Activated CD4-positive, alpha-beta T cell treated with anti-CD3 and anti-CD28 coated beads for 36 hours (primary cell): Measurements from ENCODE around the gene PRKACB. TPM values are rescaled to one million over a fixed set of nuclear protein-coding genes. Genes with fewer than 3 reads are reported as not detected.

Experiments
- ATAC-seq: fragments of 200-7000 bp; cut with Tn5 transposase; one replicate; pipeline ENCODE4 v1.10.0; 2021; ENCODE audit warnings: mild to moderate bottlenecking, moderate library complexity
- CTCF ChIA-PET: fragments of 350-600 bp; sonication (Branson Sonifier 250); formaldehyde crosslinking; loops from one replicate; lab custom pipeline; 2021; ENCODE audit warnings: antibody characterized with exemption; lab: Charles Lee
- POLR2A ChIA-PET: fragments of 350-600 bp; sonication (Branson Sonifier 250); formaldehyde crosslinking; loops from one replicate; lab custom pipeline; 2021; ENCODE audit warnings: antibody characterized with exemption, inconsistent platforms; lab: Charles Lee
- DNase-seq: peaks from one replicate; pipeline ENCODE4 v3.0.0-alpha.2; 2020
- H3K27ac Mint-ChIP-seq: one replicate; pipeline ENCODE4 v1.8.0; 2021; ENCODE audit warnings: mixed read lengths
- H3K27me3 Mint-ChIP-seq: one replicate; pipeline ENCODE4 v1.8.0; 2021; ENCODE audit warnings: mixed read lengths
- H3K36me3 Mint-ChIP-seq: one replicate; pipeline ENCODE4 v1.8.0; 2021; ENCODE audit warnings: low read depth, mixed read lengths
- H3K4me1 Mint-ChIP-seq: one replicate; pipeline ENCODE4 v1.8.0; 2021; ENCODE audit warnings: mixed read lengths
- H3K4me3 Mint-ChIP-seq: one replicate; pipeline ENCODE4 v1.8.0; 2021; ENCODE audit warnings: mild to moderate bottlenecking, moderate library complexity, mixed read lengths
- H3K9me3 Mint-ChIP-seq: one replicate; pipeline ENCODE4 v1.8.0; 2021; ENCODE audit warnings: low read depth, mixed read lengths
- intact Hi-C, 2 experiments: fragments of 100-400 bp; cut with DNase I in 1 of 2; cut with micrococcal nuclease in 1 of 2; formaldehyde crosslinking; loops; one replicate each; pipeline versions ENCODE4 v1.14.2 to v1.15.1; 2022 to 2024; cut with DNase I, micrococcal nuclease
- total RNA-seq, 2 experiments: library from RNA; stranded (reverse); gene quantifications; one replicate each; pipeline ENCODE4 v1.2.3, GENCODE V29; 2021

PRKACB gene
- total RNA-seq, 2 experiments from 2014 or later: 22.2 to 25.5 TPM

DNA sequence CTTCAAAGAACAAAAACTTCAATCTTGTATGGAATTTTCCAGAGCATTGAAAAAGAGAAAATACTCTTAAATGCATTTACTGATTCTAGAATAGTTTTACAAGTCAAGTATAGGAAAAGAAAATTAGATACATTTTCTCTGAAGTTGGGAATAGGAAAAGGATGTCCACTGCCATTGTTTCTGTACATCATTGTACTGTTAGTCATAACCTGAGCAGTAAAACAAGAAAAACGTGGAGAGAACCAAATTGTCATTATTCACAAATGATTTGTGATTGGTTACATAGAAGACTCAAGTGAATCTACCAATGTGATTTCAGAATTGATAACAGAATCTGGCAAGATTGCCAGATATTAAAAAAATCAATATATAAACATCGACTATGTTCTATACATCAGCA is 27.4 kb downstream of the PRKACB start:
- no peaks in the 10 kb centered on the region for H3K27me3 Mint-ChIP-seq
- POLR2A ChIA-PET: no interaction called here
- H3K9me3 Mint-ChIP-seq: no peaks in the 10 kb centered on the region
- peaks cover 65% of the 10 kb centered on the region for H3K4me1 Mint-ChIP-seq
- H3K27ac Mint-ChIP-seq: no peak overlapping the region
- intact Hi-C loops: no loop called here
- CTCF ChIA-PET: no interaction called here
- no peak for ATAC-seq
- H3K36me3 Mint-ChIP-seq: no peaks in the 10 kb centered on the region
- no peak overlapping the region for H3K4me3 Mint-ChIP-seq
- DNase-seq: no peak

DNA sequence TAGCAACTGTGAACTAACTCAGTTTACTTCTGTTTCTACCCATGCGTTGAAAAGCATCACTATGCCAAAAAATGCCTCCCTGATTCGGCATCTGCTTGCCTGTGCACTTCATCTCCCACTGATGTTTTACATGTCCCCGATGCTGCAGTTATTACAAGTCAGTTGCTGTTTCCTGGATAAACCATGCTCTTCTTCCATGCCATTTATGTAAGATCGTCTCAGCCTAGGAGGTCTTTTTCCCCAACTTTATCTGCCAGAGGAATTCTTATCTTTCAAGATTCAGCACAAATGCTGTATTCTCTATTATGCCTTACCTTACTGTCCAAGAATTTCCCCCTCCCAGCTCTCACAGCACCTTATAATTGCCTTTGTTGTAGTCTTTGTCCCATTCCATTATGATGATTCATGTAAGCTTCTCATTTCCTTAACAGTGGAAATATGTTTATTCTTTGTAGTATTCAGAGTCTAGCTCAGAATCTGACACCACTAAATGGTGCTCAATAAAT is 30.0 kb downstream of the PRKACB start:
- no peaks in the 10 kb centered on the region for H3K27me3 Mint-ChIP-seq
- intact Hi-C loops: no loop called here
- H3K4me3 Mint-ChIP-seq: no peak overlapping the region
- H3K9me3 Mint-ChIP-seq: no peaks in the 10 kb centered on the region
- DNase-seq (no peak), ATAC-seq (no peak)
- POLR2A ChIA-PET: no interaction called here
- no peaks in the 10 kb centered on the region for H3K36me3 Mint-ChIP-seq
- peaks cover 49% of the 10 kb centered on the region for H3K4me1 Mint-ChIP-seq
- H3K27ac Mint-ChIP-seq: no peak overlapping the region
- CTCF ChIA-PET: interaction anchor here (0.7 to 1.1 kb wide), 2 partner anchors 33 to 749 kb away, joined by 3 read pairs; no protein-coding TSS in a partner anchor

DNA sequence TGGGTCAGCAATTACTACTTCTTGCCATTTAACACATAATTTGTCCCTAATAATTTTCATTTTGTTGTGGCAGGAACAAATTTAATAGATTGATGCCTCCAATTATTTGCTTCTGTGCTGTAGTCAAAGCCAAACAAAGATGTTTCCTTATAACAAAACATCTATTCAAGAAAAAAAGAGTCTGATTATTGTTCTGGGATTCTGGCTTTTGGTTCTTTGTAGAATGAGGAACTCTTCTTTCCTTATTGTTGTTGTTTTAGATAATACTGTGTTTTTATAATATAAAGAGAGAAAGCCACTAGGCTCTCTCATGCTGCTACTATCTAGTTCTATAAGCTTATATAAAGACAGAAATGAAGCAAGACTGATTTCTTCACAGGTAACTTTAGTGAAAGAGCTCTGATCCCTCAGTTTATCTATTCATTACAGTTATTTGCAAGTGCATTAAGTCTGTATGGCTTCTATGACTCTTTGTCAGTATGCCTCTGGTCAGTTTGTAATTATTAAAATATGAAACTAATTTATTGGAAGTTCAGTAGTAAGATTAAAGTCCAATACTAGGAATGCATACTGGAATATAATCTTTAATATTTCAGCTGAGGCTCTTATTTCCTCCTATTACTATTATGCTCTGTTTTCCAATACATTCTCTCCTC is 37.4 kb downstream of the PRKACB start:
- peaks cover 18% of the 10 kb centered on the region for H3K36me3 Mint-ChIP-seq
- no peak overlapping the region for H3K27ac Mint-ChIP-seq
- DNase-seq: no peak
- H3K4me3 Mint-ChIP-seq: no peak overlapping the region
- H3K27me3 Mint-ChIP-seq: no peaks in the 10 kb centered on the region
- ChIA-PET CTCF (interaction anchor here (0.9 to 1.5 kb wide), 6 partner anchors 9 to 85 kb away, joined by 3 to 5 read pairs (median 3); no protein-coding TSS in a partner anchor), POLR2A (no interaction called here)
- peaks cover 16% of the 10 kb centered on the region for H3K4me1 Mint-ChIP-seq
- intact Hi-C loops: no loop called here
- ATAC-seq: no peak
- peaks cover 5% of the 10 kb centered on the region for H3K9me3 Mint-ChIP-seq

DNA sequence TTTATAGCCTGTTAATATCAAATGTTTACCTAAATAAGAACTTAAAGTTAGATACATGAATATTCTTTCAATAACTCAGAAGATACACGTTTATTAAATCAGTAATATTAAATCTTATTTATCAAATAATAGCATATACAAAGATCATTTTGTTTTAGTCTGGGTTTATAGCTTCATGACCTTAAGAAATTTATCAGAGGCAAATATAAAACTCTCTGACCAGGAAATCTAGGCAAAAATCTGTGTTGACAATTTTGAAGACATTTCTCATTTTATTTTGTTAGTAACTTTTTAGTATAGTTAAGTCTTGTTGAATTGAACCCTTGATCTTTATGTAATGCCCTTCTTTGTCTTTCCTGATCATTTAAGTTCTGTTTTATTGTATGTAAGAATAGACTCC is 46.4 kb downstream of the PRKACB start:
- ATAC-seq (no peak), DNase-seq (no peak)
- CTCF ChIA-PET: interaction anchor here (1.3 kb wide), 1 partner anchor 9 kb away, joined by 3 read pairs; no protein-coding TSS in a partner anchor
- H3K4me1 Mint-ChIP-seq: peaks cover 2% of the 10 kb centered on the region
- intact Hi-C loops: no loop called here
- H3K9me3 Mint-ChIP-seq: peaks cover 16% of the 10 kb centered on the region
- no peak overlapping the region for H3K4me3 Mint-ChIP-seq
- H3K36me3 Mint-ChIP-seq: peaks cover 67% of the 10 kb centered on the region
- H3K27ac Mint-ChIP-seq: no peak overlapping the region
- no peaks in the 10 kb centered on the region for H3K27me3 Mint-ChIP-seq
- POLR2A ChIA-PET: no interaction called here

DNA sequence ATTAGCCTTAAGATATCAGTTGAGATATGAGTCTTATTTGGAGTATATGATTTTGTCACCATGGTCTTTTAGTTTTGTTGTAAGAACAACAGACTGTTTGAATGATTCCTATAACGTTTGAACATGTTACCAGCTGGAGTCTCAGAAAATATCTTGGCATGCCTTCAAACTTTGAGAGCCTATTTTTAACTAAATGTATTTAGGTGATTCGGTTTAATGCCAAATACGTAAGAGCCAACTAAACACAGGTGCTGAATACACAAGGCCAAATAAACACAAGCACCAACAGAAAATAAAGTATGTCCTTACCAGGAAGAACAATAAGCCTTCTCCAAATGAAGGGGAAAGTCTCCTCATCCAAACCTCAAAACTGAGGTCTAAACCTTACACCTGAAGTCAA is 48.6 kb downstream of the PRKACB start:
- no peak for DNase-seq
- no peak overlapping the region for H3K27ac Mint-ChIP-seq
- ChIA-PET POLR2A (no interaction called here), CTCF (interaction anchor here (1.2 kb wide), 1 partner anchor 19 kb away, joined by 3 read pairs; no protein-coding TSS in a partner anchor)
- H3K36me3 Mint-ChIP-seq: peaks cover 55% of the 10 kb centered on the region
- no peak overlapping the region for H3K4me3 Mint-ChIP-seq
- intact Hi-C loops: no loop called here
- H3K27me3 Mint-ChIP-seq: no peaks in the 10 kb centered on the region
- no peak for ATAC-seq
- peaks cover 12% of the 10 kb centered on the region for H3K9me3 Mint-ChIP-seq
- H3K4me1 Mint-ChIP-seq: no peaks in the 10 kb centered on the region

DNA sequence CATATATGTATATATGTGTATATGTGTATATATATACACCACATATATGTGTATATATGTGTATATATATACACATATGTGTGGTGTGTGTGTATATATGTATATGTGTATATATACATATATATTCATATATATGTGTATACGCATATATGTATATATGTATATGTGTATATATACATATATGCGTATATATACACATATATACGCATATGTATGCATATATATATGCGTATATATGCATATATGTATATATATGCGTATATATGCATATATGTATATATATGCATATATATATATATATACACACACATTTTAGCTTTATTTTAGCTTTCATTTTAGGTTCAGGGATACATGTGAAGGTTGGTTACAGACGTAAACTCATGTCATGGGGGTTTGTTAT is 54.8 kb downstream of the PRKACB start:
- DNase-seq (no peak), ATAC-seq (no peak)
- intact Hi-C loops: no loop called here
- H3K9me3 Mint-ChIP-seq: no peaks in the 10 kb centered on the region
- POLR2A ChIA-PET: no interaction called here
- no peak overlapping the region for H3K27ac Mint-ChIP-seq
- CTCF ChIA-PET: no interaction called here
- no peak overlapping the region for H3K4me3 Mint-ChIP-seq
- H3K4me1 Mint-ChIP-seq: peaks cover 7% of the 10 kb centered on the region
- peaks cover 39% of the 10 kb centered on the region for H3K36me3 Mint-ChIP-seq
- H3K27me3 Mint-ChIP-seq: no peaks in the 10 kb centered on the region

DNA sequence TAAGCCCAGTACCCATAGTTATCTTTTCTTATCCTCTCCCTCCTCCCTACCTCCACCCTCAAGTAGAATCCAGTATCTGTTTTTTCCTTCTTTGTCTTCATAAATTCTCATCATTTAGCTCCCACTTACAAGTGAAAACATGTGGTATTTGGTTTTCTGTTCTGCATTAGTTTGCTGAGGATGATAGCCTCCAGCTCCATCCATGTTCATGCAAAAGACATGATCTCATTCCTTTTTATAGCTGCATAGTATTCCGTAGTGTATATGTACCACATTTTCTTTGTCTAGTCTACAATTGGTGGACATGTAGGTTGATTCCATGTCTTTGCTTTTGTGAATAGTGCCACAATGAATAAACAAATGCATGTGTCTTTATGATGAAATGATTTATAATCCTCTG is 55.2 kb downstream of the PRKACB start:
- H3K9me3 Mint-ChIP-seq: no peaks in the 10 kb centered on the region
- no peaks in the 10 kb centered on the region for H3K27me3 Mint-ChIP-seq
- CTCF ChIA-PET: no interaction called here
- intact Hi-C loops: no loop called here
- peaks cover 36% of the 10 kb centered on the region for H3K36me3 Mint-ChIP-seq
- H3K4me3 Mint-ChIP-seq: no peak overlapping the region
- DNase-seq: no peak
- no peak for ATAC-seq
- H3K27ac Mint-ChIP-seq: no peak overlapping the region
- H3K4me1 Mint-ChIP-seq: peaks cover 8% of the 10 kb centered on the region
- POLR2A ChIA-PET: no interaction called here

DNA sequence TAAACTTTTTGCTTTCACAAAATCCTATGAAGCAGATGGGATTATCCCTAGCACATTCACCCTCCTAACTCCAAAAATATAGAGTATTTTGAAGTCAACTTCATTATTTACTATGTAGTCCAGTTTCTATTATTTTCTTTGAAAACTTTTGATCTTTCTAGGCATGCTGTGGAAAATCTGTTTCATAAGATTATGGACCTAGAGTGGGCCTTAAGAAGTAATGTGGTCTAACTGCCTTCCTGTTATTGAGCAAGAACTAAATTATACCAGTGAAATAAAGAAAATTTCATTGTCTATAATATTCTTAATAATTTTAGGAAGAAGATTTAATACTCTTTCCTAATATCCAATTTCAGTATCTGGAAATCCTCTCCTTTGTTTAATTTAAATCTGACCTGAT is 58.1 kb downstream of the PRKACB start:
- intact Hi-C loops: no loop called here
- no peak overlapping the region for H3K4me3 Mint-ChIP-seq
- H3K27me3 Mint-ChIP-seq: no peaks in the 10 kb centered on the region
- ATAC-seq: no peak
- H3K36me3 Mint-ChIP-seq: peaks cover 42% of the 10 kb centered on the region
- CTCF ChIA-PET: interaction anchor here (0.9 kb wide), 1 partner anchor 100 kb away, joined by 3 read pairs; no protein-coding TSS in a partner anchor
- peaks cover 9% of the 10 kb centered on the region for H3K4me1 Mint-ChIP-seq
- no peaks in the 10 kb centered on the region for H3K9me3 Mint-ChIP-seq
- POLR2A ChIA-PET: no interaction called here
- no peak for DNase-seq
- no peak overlapping the region for H3K27ac Mint-ChIP-seq

DNA sequence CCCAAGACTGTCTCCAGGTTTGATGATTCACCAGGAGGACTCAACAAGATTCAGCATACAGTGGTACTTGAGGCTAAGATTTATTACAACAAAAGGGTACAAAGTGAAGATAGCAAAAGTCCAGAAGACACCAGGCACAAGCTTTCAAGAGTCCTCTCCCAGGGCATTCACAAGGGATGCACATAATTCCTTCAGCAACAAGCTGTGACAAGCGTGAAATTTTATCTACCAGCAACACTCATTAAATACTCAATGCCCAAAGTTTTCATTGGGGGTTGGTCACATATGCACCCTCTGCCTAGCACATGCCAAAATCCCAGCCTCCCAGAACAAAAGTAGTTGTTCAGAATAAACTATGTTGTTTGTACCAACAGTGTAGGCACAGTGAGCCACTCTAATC is 62.3 kb downstream of the PRKACB start:
- Mint-ChIP-seq H3K9me3 (peaks cover 5% of the 10 kb centered on the region), H3K4me3 (no peak overlapping the region), H3K27me3 (no peaks in the 10 kb centered on the region), H3K27ac (no peak overlapping the region), H3K4me1 (peaks cover 12% of the 10 kb centered on the region), H3K36me3 (peaks cover 40% of the 10 kb centered on the region)
- intact Hi-C loops: no loop called here
- CTCF ChIA-PET: no interaction called here
- DNase-seq: no peak
- POLR2A ChIA-PET: no interaction called here
- no peak for ATAC-seq

DNA sequence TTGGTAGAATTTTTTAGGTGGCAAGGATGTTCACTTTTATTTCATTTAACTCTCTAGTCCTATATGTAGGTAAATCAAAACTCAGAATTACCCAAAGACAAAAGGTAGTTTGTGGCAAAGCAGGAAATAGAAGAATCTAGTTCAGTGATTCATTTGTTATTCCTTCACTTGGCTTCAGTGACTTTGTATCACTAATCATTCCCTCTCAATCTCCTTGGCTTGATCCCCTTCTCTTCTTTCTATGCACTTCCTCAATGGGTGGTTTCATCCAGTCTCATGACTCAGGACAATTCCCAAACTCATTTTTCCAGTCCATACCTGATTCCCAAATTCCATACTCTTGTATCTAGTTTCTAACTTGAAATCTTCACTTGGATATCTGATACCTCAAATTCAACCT is 64.9 kb downstream of the PRKACB start:
- Mint-ChIP-seq H3K4me1 (peaks cover 17% of the 10 kb centered on the region), H3K4me3 (no peak overlapping the region), H3K9me3 (peaks cover 5% of the 10 kb centered on the region), H3K27me3 (no peaks in the 10 kb centered on the region), H3K36me3 (peaks cover 35% of the 10 kb centered on the region), H3K27ac (no peak overlapping the region)
- intact Hi-C loops: no loop called here
- DNase-seq: no peak
- POLR2A ChIA-PET: no interaction called here
- ATAC-seq: no peak
- CTCF ChIA-PET: no interaction called here

DNA sequence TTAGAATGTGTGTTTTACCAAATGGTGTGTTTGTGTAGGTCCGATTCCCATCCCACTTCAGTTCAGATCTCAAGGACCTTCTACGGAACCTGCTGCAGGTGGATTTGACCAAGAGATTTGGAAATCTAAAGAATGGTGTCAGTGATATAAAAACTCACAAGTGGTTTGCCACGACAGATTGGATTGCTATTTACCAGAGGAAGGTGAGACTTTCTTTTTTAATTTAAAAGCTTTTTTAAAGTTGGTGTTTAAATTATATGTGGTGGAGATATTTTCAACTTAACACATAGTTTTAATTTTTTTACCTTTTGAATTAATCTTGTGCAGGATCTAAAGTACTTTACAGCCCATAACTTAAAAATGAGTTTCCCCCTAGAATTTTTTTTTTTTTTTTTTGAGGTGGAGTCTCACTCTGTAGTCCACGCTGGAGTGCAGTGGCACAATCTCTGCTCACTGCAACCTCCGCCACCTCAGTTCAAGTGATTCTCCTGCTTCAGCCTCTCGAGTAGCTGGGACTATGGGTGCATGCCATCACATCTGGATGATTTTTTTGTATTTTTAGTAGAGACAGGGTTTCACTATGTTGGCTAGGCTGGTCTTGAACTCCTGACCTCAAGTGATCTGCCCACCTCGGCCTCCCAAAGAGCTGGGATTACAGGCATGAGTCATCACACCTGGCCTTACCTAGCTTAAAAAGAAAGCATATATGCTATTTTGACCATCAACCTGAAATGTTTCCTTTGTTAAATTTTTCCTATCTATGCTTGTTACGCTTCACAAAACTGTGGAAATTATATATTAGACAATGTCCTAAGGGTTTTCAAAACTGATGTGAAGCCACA is 70.3 kb downstream of the PRKACB start:
- ATAC-seq (no peak), DNase-seq (no peak)
- H3K27ac Mint-ChIP-seq: no peak overlapping the region
- H3K9me3 Mint-ChIP-seq: peaks cover 3% of the 10 kb centered on the region
- peaks cover 35% of the 10 kb centered on the region for H3K36me3 Mint-ChIP-seq
- no peak overlapping the region for H3K4me3 Mint-ChIP-seq
- H3K4me1 Mint-ChIP-seq: peaks cover 15% of the 10 kb centered on the region
- ChIA-PET CTCF (interaction anchor here (0.5 to 0.6 kb wide), 2 partner anchors 100 to 221 kb away, joined by 3 to 5 read pairs; no protein-coding TSS in a partner anchor), POLR2A (no interaction called here)
- intact Hi-C loops: no loop called here
- H3K27me3 Mint-ChIP-seq: no peaks in the 10 kb centered on the region
